NOMO-1 treated with dmso at 0.1 percent for 144 hours (cell line): Measurements from ENCODE around the gene RAB3B.

Source experiments
- DNase-seq: peaks from one replicate; lab custom pipeline; 2025; ENCODE audit not compliant: unreplicated experiment; lab: John Stamatoyannopoulos, UW

The RAB3B gene

DNA sequence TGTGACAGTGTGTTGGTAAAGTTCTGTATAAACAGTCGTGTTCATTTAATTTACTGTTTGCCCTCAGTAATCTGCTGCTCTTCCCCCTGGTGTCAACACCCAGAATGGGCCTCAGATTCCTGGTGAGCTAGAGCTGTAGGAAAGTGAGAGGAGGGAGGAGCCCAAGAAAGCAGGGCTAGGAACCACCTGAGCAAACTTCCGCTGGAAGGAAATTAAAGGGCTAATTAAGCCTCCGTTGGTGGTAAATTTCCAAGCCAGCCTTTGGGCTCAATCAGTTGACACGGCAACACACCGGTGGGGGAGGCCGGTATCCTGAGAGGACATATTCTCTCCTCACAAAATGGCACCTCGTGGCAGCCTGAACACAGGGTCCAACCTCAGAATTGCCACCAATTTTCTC is 32.9 kb downstream of the RAB3B start:
- DNase-seq = no peak

DNA sequence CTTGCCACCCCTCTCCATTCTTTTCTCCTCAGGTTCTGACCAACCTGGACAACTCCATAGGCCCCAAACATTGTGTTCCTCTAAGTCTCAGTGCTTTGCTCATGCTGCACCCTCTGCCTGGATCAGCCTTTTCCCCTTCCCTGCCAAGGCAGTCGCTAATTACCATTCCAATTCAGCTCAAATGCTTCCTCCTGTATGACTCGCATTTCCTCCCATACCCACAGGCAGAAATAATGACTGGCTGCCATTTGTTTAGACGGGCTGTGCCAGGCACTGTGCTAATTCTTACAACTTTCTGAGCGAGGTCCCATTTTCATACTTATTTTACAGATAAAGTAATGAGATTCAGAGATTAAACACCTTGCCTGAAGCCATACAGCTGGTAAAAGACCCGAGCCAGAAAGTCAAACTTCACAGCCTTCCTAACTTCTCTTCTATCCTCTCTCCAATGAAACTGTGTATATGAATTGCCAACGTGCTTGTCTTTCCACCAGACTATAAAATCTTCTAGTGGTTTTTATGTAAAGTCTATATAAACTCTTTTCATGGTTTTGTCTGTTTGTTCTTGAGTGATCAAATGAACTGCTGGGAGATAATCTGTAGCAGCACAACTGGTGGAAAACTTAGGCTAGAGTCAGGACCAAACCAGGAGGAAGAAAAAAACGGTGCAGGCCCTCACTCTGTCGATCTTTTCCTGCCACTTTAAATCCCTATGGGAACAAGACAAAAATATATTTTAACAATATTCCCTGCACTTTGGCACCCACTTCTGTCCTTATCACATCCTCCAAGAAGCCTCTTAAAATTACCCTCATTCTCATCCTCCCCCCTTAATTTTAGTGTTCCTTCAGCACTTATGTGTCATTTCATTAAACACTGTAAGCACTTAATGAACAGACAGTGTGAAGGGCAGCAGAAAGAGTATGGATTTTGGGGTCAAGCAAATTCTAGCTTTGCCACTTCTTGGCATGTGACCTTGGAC is 33.7 kb downstream of the RAB3B start:
- DNase-seq = no peak

GRCh38 chr1:51955797-51956527 is 34.5 kb downstream of the RAB3B start:
- DNase-seq = no peak

GRCh38 chr1:51954783-51955182 is 35.7 kb downstream of the RAB3B start:
- DNase-seq = no peak

- no peak for DNase-seq
Measured at GRCh38 chr1:51953079-51953478, 37.4 kb downstream of the RAB3B start.

DNA sequence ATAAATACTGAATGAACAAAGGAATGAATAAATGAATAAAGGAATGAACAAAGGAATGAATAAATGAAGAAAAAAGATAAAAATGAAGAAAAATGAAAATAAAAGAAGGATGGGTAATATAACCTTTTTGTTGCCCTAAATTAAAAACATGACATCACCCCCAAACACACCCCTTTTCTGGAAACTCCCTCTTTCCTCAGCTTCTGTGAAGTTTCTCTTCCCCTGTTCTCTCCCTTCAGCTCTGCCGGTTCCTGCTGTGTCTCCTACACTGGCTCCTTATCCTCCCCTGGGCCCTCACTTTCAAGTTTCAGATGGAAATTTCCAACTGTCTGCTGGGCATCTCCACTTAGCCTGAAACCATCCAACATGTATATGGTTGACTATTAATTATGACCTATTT is 37.9 kb downstream of the RAB3B start:
- DNase-seq = no peak

DNA sequence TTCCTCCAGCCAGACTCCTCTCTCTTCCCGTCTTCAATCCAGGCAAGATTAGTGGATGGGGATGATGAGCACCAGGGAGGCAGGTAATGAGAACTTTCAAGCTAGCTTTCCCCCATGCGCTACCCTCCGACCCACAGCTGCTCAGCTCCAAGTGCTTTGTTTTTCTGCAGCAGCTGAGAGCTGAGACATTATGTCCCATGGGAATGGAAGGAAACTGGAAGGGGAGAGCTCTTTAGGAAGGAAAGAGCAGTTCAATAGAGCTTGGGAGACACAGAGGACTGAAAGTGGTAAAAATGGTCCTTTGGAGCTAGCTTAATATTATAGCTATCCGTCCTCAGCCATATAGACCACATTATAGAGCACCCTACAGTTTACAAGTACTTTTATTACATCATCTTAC is 39.8 kb downstream of the RAB3B start:
- no peak for DNase-seq

- DNase-seq = no peak
Measured at GRCh38 chr1:51949014-51949702, 41.3 kb downstream of the RAB3B start.

GRCh38 chr1:51948491-51948915 is 42.0 kb downstream of the RAB3B start:
- no peak for DNase-seq

GRCh38 chr1:51946300-51946699 is 44.2 kb downstream of the RAB3B start:
- DNase-seq = no peak

- DNase-seq = no peak
Measured at GRCh38 chr1:51945591-51945990, 44.9 kb downstream of the RAB3B start.

DNA sequence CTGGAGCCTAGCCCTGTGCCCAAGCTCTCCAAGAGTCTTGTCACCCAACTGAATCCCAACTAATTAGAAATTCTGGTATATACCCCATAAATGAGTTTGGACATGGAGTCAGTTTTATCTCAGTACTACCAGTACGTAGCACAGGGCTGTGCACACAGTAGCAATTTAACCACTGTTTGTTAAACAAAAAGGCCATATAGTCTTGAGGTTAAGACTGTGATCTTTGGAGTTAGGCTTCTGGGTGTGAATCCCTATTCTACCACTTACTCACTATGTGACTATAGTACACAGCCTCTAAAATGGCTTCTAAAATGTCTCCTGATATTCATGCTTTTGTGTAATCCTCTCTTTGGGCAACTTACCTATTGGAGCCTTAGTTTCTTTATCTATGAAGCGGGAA is 48.2 kb downstream of the RAB3B start:
- no peak for DNase-seq

DNA sequence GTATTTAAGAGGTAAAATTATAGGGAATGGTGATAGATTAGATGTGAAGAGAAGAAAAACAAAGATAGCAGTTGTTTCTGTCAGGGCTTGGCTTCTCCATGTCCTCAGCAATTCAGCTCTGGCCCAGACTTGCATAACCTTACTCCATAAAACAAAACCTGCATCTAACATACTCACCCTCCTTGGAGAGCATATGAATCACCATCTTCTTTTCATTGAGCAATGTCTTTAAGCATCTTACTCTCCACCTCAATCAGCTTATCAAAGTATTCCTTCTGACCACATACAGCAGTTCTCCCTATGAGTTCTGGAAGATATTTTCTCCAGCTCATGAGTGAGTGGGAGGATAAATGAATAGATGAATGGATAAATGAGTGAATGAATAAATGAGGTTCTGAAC is 49.0 kb downstream of the RAB3B start:
- no peak for DNase-seq

GRCh38 chr1:51937112-51937511 is 53.4 kb downstream of the RAB3B start:
- DNase-seq = no peak

- no peak for DNase-seq
Measured at GRCh38 chr1:51936531-51936930, 54.0 kb downstream of the RAB3B start.

DNA sequence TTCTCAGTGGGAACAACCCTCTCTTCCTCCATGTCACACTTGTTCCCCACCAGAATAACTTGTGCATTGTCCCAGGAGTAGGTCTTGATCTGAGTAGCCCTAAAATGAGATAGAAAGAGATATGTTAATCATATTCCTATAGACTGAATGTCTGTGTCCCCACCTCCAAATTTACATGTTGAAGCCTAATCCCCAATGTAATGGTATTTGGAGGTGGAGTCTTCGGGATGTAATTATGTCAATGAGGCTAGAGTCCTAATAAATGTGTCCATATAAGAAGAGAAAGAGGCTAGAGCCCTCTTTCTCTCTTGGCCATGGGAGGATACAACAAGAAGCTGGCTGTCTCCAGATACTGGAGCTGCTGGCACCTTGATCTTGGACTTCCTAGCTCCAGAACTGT is 57.2 kb downstream of the RAB3B start:
- no peak for DNase-seq

GRCh38 chr1:51930329-51930728 is 60.2 kb downstream of the RAB3B start:
- no peak for DNase-seq

GRCh38 chr1:51928896-51929295 is 61.6 kb downstream of the RAB3B start:
- DNase-seq = no peak

- DNase-seq = no peak
Measured at GRCh38 chr1:51927029-51927428, 63.5 kb downstream of the RAB3B start.

GRCh38 chr1:51926171-51926812 is 64.2 kb downstream of the RAB3B start:
- no peak for DNase-seq

DNA sequence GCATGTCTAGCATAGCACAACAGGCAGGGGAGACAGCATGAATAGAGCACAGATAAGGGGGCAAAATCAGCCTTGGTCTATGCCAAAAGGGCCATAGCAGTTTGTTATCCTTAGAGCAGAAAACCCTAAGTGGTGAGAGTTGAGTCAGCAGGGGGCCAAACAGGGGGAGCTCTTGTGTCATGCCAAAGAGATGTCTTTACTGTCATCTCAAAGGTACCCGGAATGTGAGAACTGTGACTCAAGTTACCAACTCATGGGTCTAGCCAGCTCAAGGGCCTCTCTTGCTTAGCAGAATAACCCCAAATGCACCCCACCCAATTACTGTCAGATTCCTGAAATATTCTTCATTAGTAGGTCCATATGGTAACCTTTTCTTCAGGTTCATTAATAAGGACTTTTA is 66.0 kb downstream of the RAB3B start:
- DNase-seq = no peak
